HepG2 (cell line): ENCODE results near the gene COMMD1.

Experiments used
- ZEB1 ChIP-seq: IDR thresholded peaks from 2 replicates; pipeline ENCODE4 v1.6.1; 2012; ENCODE audit warnings: mild to moderate bottlenecking, low read depth, inconsistent platforms; ENCODE audit not compliant: insufficient replicate concordance
- ZNF550 ChIP-seq: sonication (generic); formaldehyde crosslinking; IDR thresholded peaks from 2 replicates; pipeline ENCODE4 v1.4.0; 2020; ENCODE audit warnings: mild to moderate bottlenecking, missing genetic modification reagents, borderline replicate concordance
- TF ChIP-seq, protein P1 (sequence below): IDR thresholded peaks from 2 replicates; pipeline ENCODE4 v1.6.1; 2012; ENCODE audit warnings: inconsistent platforms

- TF ChIP-seq ZNF550, result no peak
- TF ChIP-seq, protein P1, sequence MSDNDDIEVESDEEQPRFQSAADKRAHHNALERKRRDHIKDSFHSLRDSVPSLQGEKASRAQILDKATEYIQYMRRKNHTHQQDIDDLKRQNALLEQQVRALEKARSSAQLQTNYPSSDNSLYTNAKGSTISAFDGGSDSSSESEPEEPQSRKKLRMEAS, result no peak
- TF ChIP-seq ZEB1, result no peak
Measured at GRCh38 chr2:62045017-62045543, 139.6 kb downstream of the COMMD1 start.
